Neuronal stem cell (in vitro differentiated cells): ENCODE measurements around the gene B3GAT1.
A peak's percentile ranks its signal among the peaks of the same experiment; 100 is the strongest.

Source experiments
- DNase-seq: peaks from one replicate; pipeline ENCODE4 v3.0.0-alpha.2; 2013; ENCODE audit warnings: low spot score
- H2AFZ ChIP-seq: one replicate; pipeline ENCODE4 v1.6.1; 2013; ENCODE audit warnings: mild to moderate bottlenecking, low read length, inconsistent platforms
- H2AK5ac ChIP-seq: 2 replicates; pipeline ENCODE4 v1.6.1; 2013; ENCODE audit warnings: low read depth, mild to moderate bottlenecking, inconsistent platforms, low read length, moderate library complexity, mixed read lengths
- H2BK120ac ChIP-seq: 2 replicates; pipeline ENCODE4 v1.6.1; 2013; ENCODE audit warnings: low read depth, mild to moderate bottlenecking, inconsistent platforms, low read length, moderate library complexity, mixed read lengths
- H2BK12ac ChIP-seq: one replicate; pipeline ENCODE4 v1.6.1; 2013; ENCODE audit warnings: low read length, inconsistent platforms
- H2BK15ac ChIP-seq: 2 replicates; pipeline ENCODE4 v1.6.1; 2013; ENCODE audit warnings: mild to moderate bottlenecking, low read length, inconsistent platforms, mixed read lengths
- H2BK5ac ChIP-seq: one replicate; pipeline ENCODE4 v1.6.1; 2013; ENCODE audit warnings: inconsistent platforms, mild to moderate bottlenecking, low read length, moderate library complexity
- H3K14ac ChIP-seq: one replicate; pipeline ENCODE4 v1.6.1; 2013; ENCODE audit warnings: low read length, inconsistent platforms
- H3K18ac ChIP-seq: 2 replicates; pipeline ENCODE4 v1.6.1; 2013; ENCODE audit warnings: low read length, inconsistent platforms
- H3K23ac ChIP-seq: 2 replicates; pipeline ENCODE4 v1.6.1; 2013; ENCODE audit warnings: low read depth, mild to moderate bottlenecking, mixed read lengths, low read length, inconsistent platforms; ENCODE audit not compliant: poor library complexity
- H3K27ac ChIP-seq: replicated peaks from 3 replicates; pipeline ENCODE4 v1.5.1; 2013; ENCODE audit warnings: low read length, inconsistent platforms
- H3K27me3 ChIP-seq, 3 experiments: 2 replicates each; pipeline ENCODE4 v1.6.1; 2013; ENCODE audit warnings: low read length in 3 of 3, mild to moderate bottlenecking in 2 of 3, inconsistent platforms in 1 of 3, low read depth in 1 of 3, mixed read lengths in 1 of 3, moderate library complexity in 1 of 3; ENCODE audit not compliant: control insufficient read depth in 3 of 3, insufficient read depth in 3 of 3
- H3K36me3 ChIP-seq, 2 donors: replicated peaks in 1 of 2; 2 replicates each; pipeline ENCODE4 v1.6.1; 2013; ENCODE audit warnings: low read length in 2 of 2; ENCODE audit not compliant: control insufficient read depth in 2 of 2, insufficient read depth in 2 of 2
- H3K4ac ChIP-seq: 2 replicates; pipeline ENCODE4 v1.6.1; 2013; ENCODE audit warnings: inconsistent platforms, mild to moderate bottlenecking, low read length, moderate library complexity
- H3K4me1 ChIP-seq, 2 donors: 1 replicate in 1 of 2; 2 replicates in 1 of 2; pipeline ENCODE4 v1.6.1; 2013; ENCODE audit warnings: low read length in 2 of 2, low read depth in 1 of 2; ENCODE audit not compliant: control insufficient read depth in 2 of 2, insufficient read depth in 1 of 2
- H3K4me2 ChIP-seq: one replicate; pipeline ENCODE4 v1.6.1; 2013; ENCODE audit warnings: mild to moderate bottlenecking, low read length, inconsistent platforms; ENCODE audit not compliant: insufficient read depth, poor library complexity, severe bottlenecking
- H3K4me3 ChIP-seq, 2 donors: 2 replicates each; pipeline ENCODE4 v1.5.1; 2013; ENCODE audit warnings: low read length in 2 of 2, mild to moderate bottlenecking in 2 of 2, inconsistent platforms in 1 of 2, moderate library complexity in 1 of 2
- H3K79me1 ChIP-seq: one replicate; pipeline ENCODE4 v1.6.1; 2013; ENCODE audit warnings: low read depth, mild to moderate bottlenecking, inconsistent platforms, low read length, moderate library complexity
- H3K9ac ChIP-seq: one replicate; pipeline ENCODE4 v1.6.1; 2013; ENCODE audit warnings: mild to moderate bottlenecking, low read depth, low read length, inconsistent platforms; ENCODE audit not compliant: poor library complexity
- H3K9me3 ChIP-seq, 2 donors: replicated peaks in 1 of 2; 2 replicates each; pipeline versions ENCODE3 to v1.6.1; 2013; ENCODE audit warnings: low read length in 2 of 2, mild to moderate bottlenecking in 2 of 2, inconsistent platforms in 1 of 2, low read depth in 1 of 2, mixed read lengths in 1 of 2, moderate library complexity in 1 of 2; ENCODE audit not compliant: control insufficient read depth in 2 of 2, insufficient read depth in 1 of 2
- H4K8ac ChIP-seq: one replicate; pipeline ENCODE4 v1.6.1; 2013; ENCODE audit warnings: low read depth, mild to moderate bottlenecking, inconsistent platforms, low read length, moderate library complexity
- H4K91ac ChIP-seq: one replicate; pipeline ENCODE4 v1.6.1; 2013; ENCODE audit warnings: low read length, low read depth, mild to moderate bottlenecking, inconsistent platforms; ENCODE audit not compliant: poor library complexity
- WGBS, 2 donors: extraction: QIAGEN DNeasy Blood & Tissue Kit; methylation state at CpG; one replicate each; pipeline ENCODE4 v1.1.7; 2013; ENCODE audit warnings: missing lambda C conversion rate in 2 of 2, mixed read lengths in 1 of 2; ENCODE audit not compliant: insufficient read length in 2 of 2, insufficient replicate concordance in 1 of 2; ENCODE audit errors: extremely low coverage in 2 of 2; 5-methylcytosine and 5-hydroxymethylcytosine counted together

The B3GAT1 gene

GRCh38 chr11:134358165-134358855 is 53.7 kb downstream of the B3GAT1 start:
- no peak for DNase-seq
- no peak overlapping the region for H2AK5ac ChIP-seq
- H3K4ac ChIP-seq = no peak overlapping the region
- no peak overlapping the region for H2BK12ac ChIP-seq
- WGBS, 2 donors = no CpG with 5 or more reads among the region's 27 CpGs
- H3K79me1 ChIP-seq = no peaks in the 10 kb centered on the region
- H3K4me2 ChIP-seq = no peak overlapping the region
- H3K27me3 ChIP-seq = peaks cover 0 to 3% (median 0%) of the 10 kb centered on the region in 3 experiments
- H3K36me3 ChIP-seq = no peaks in the 10 kb centered on the region
- no peak overlapping the region for H3K14ac ChIP-seq
- H3K4me3 ChIP-seq = no peak overlapping the region
- H3K4me1 ChIP-seq = no peaks in the 10 kb centered on the region
- H3K23ac ChIP-seq = no peak overlapping the region
- no peak overlapping the region for H3K27ac ChIP-seq
- H2BK120ac ChIP-seq = no peak overlapping the region
- H3K18ac ChIP-seq = no peak overlapping the region
- no peak overlapping the region for H3K9ac ChIP-seq
- H4K91ac ChIP-seq = no peak overlapping the region
- peak overlapping the region; percentile 2 for H2BK5ac ChIP-seq
- H3K9me3 ChIP-seq = no peaks in the 10 kb centered on the region
- no peak overlapping the region for H2BK15ac ChIP-seq
- no peak overlapping the region for H4K8ac ChIP-seq
- no peak overlapping the region for H2AFZ ChIP-seq

- Histone ChIP-seq H2AFZ (no peak overlapping the region), H2BK12ac (peak overlapping the region; percentile 17), H3K4ac (no peak overlapping the region), H3K14ac (peak overlapping the region; percentile 47), H3K4me2 (no peak overlapping the region), H3K23ac (no peak overlapping the region), H2AK5ac (no peak overlapping the region), H2BK15ac (no peak overlapping the region), H3K9me3 (no peaks in the 10 kb centered on the region), H2BK120ac (no peak overlapping the region), H3K27ac (no peak overlapping the region), H3K79me1 (no peaks in the 10 kb centered on the region), H4K91ac (no peak overlapping the region), H3K18ac (no peak overlapping the region), H3K27me3 (peaks cover 0 to 3% (median 0%) of the 10 kb centered on the region in 3 experiments), H3K4me1 (no peaks in the 10 kb centered on the region), H3K36me3 (no peaks in the 10 kb centered on the region), H3K4me3 (no peak overlapping the region), H4K8ac (no peak overlapping the region), H2BK5ac (peak overlapping the region; percentile 48), H3K9ac (no peak overlapping the region)
- WGBS, 2 donors = no CpG with 5 or more reads among the region's 8 CpGs
- DNase-seq = no peak
These were observed 54.5 kb downstream of the B3GAT1 start for GRCh38 chr11:134357545-134357839.

- no peak for DNase-seq
- no peaks in the 10 kb centered on the region for H3K9me3 ChIP-seq
- no peak overlapping the region for H3K4me3 ChIP-seq
- H3K9ac ChIP-seq = no peak overlapping the region
- no peak overlapping the region for H3K27ac ChIP-seq
- no peak overlapping the region for H2AFZ ChIP-seq
- H2BK15ac ChIP-seq = no peak overlapping the region
- H2BK120ac ChIP-seq = no peak overlapping the region
- no peak overlapping the region for H3K4ac ChIP-seq
- H4K91ac ChIP-seq = no peak overlapping the region
- H4K8ac ChIP-seq = no peak overlapping the region
- no peak overlapping the region for H3K18ac ChIP-seq
- no peaks in the 10 kb centered on the region for H3K4me1 ChIP-seq
- peak overlapping the region; percentile 48 for H2BK5ac ChIP-seq
- H3K4me2 ChIP-seq = no peak overlapping the region
- no peak overlapping the region for H3K14ac ChIP-seq
- no peaks in the 10 kb centered on the region for H3K36me3 ChIP-seq
- WGBS, 2 donors = no CpG with 5 or more reads among the region's 21 CpGs
- no peak overlapping the region for H2AK5ac ChIP-seq
- H3K27me3 ChIP-seq = peaks cover 0 to 3% (median 0%) of the 10 kb centered on the region in 3 experiments
- H2BK12ac ChIP-seq = no peak overlapping the region
- H3K23ac ChIP-seq = peak overlapping the region; percentile 50
- no peaks in the 10 kb centered on the region for H3K79me1 ChIP-seq
These were observed 55.1 kb downstream of the B3GAT1 start for GRCh38 chr11:134356656-134357544.

GRCh38 chr11:134355656-134356055 is 56.4 kb downstream of the B3GAT1 start:
- no CpG with 5 or more reads among the region's 5 CpGs for WGBS, 2 donors
- H2BK120ac ChIP-seq = no peak overlapping the region
- no peak overlapping the region for H4K91ac ChIP-seq
- no peaks in the 10 kb centered on the region for H3K36me3 ChIP-seq
- no peak overlapping the region for H4K8ac ChIP-seq
- H2AK5ac ChIP-seq = no peak overlapping the region
- H3K23ac ChIP-seq = no peak overlapping the region
- DNase-seq = no peak
- peaks cover 0 to 3% (median 0%) of the 10 kb centered on the region in 3 experiments for H3K27me3 ChIP-seq
- no peak overlapping the region for H3K9ac ChIP-seq
- H3K4me2 ChIP-seq = no peak overlapping the region
- no peak overlapping the region for H3K27ac ChIP-seq
- H3K4me3 ChIP-seq = no peak overlapping the region
- no peak overlapping the region for H2AFZ ChIP-seq
- H3K79me1 ChIP-seq = no peaks in the 10 kb centered on the region
- no peaks in the 10 kb centered on the region for H3K9me3 ChIP-seq
- no peak overlapping the region for H2BK5ac ChIP-seq
- H2BK12ac ChIP-seq = no peak overlapping the region
- H3K14ac ChIP-seq = no peak overlapping the region
- H3K4me1 ChIP-seq = no peaks in the 10 kb centered on the region
- H3K4ac ChIP-seq = no peak overlapping the region
- H3K18ac ChIP-seq = no peak overlapping the region
- no peak overlapping the region for H2BK15ac ChIP-seq
